GM21360 (cell line): ENCODE measurements around the gene EGLN2.
"Not testable (repeated sequence)": the region's sequence is repeated elsewhere in the genome, so short reads cannot be mapped to it uniquely, and the experiment has no call there.

Source experiments
- ATAC-seq: cut with Tn5 transposase; IDR thresholded peaks from one replicate; pipeline ENCODE4 v1.9.1; 2021; ENCODE audit warnings: mild to moderate bottlenecking, moderate library complexity; ENCODE audit not compliant: unreplicated experiment

The EGLN2 gene

GRCh38 chr19:40842012-40842411, 43.0 kb downstream of the EGLN2 start:
- ATAC-seq = not testable (repeated sequence)

- ATAC-seq = not testable (repeated sequence)
These were observed 44.1 kb downstream of the EGLN2 start for GRCh38 chr19:40842997-40843652.

GRCh38 chr19:40843653-40844052, 44.7 kb downstream of the EGLN2 start:
- ATAC-seq = not testable (repeated sequence)

GRCh38 chr19:40846722-40847121, 47.7 kb downstream of the EGLN2 start:
- ATAC-seq = not testable (repeated sequence)

- ATAC-seq = not testable (repeated sequence)
These were observed 51.3 kb downstream of the EGLN2 start, which contains the start of gene CYP2A6 for GRCh38 chr19:40850277-40850676. CYP2A6 (minus strand) TSS chr19:40850447; CDS start chr19:40850426, 21 bp downstream.

GRCh38 chr19:40852467-40853152, 53.6 kb downstream of the EGLN2 start:
- not testable (repeated sequence) for ATAC-seq
